Thyroid gland (tissue), 4 donors: ENCODE data around the gene DAPP1.

Source experiments
- CTCF ChIP-seq, 6 experiments: fragments of 200-600 bp in 3 of 6; fragments of 450-650 bp in 3 of 6; sonication (generic) in 3 of 6; IDR thresholded peaks; one replicate each; pipeline ENCODE4 v1.5.1; 2016 to 2019; ENCODE audit warnings: antibody characterized with exemption in 6 of 6, mild to moderate bottlenecking in 2 of 6, inconsistent platforms in 1 of 6, moderate library complexity in 1 of 6
- POLR2A ChIP-seq, 2 donors: fragments of 450-650 bp; IDR thresholded peaks; one replicate each; pipeline ENCODE4 v1.6.1; 2017; ENCODE audit warnings: antibody characterized with exemption in 2 of 2, mild to moderate bottlenecking in 2 of 2, moderate library complexity in 1 of 2

DNA sequence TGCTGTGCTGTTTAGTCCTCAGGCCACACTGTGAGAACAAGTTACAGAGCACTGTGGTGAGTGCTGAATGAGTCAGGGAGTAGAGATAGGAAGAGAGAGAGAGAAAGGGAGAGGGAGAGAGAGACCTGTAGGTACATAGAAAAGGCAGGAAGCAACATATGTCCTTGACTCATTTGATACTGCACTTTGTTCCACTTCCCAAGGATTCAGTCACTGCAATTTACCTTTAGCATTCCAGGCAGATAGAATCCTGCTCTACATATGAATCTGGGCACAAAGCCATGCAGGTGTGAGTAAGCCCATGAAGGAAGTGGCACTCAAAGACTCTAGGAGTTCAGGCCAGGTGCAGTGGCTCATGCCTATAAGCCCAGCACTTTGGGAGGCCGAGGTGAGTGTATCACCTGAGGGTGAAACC is 1.0 kb upstream of the DAPP1 start:
- TF ChIP-seq POLR2A (IDR thresholded peaks at IDR 0.05) (no peak), CTCF (IDR thresholded peaks at IDR 0.05) (no peak)
